Psoas muscle (tissue), 8 donors: Measurements from ENCODE around the gene DHTKD1. TPM values are rescaled to one million over a fixed set of nuclear protein-coding genes. Genes with fewer than 3 reads are reported as not detected.

Experiments
- ATAC-seq, 4 donors: fragments of 200-7000 bp; cut with Tn5 transposase; one replicate each; pipeline ENCODE4 v1.9.1; 2020; ENCODE audit warnings: moderate library complexity in 3 of 4, mild to moderate bottlenecking in 2 of 4
- DNase-seq, 2 donors: peaks; one replicate each; pipeline ENCODE4 v3.0.0-alpha.2; 2020
- H3K27ac ChIP-seq: fragments of 200-600 bp; one replicate; pipeline ENCODE4 v1.8.0; 2022
- H3K27me3 ChIP-seq, 3 donors: fragments of 200-600 bp in 1 of 3; one replicate each; pipeline versions ENCODE4 v1.6.1 to v1.8.0; 2013 to 2022; ENCODE audit warnings: low read length in 2 of 3, mild to moderate bottlenecking in 2 of 3, moderate library complexity in 1 of 3; ENCODE audit not compliant: insufficient read depth in 3 of 3
- H3K36me3 ChIP-seq, 2 donors: fragments of 200-600 bp in 1 of 2; one replicate each; pipeline versions ENCODE4 v1.6.1 to v1.8.0; 2013 to 2022; ENCODE audit warnings: low read depth in 1 of 2, mild to moderate bottlenecking in 1 of 2, moderate library complexity in 1 of 2; ENCODE audit not compliant: insufficient read depth in 1 of 2
- H3K4me1 ChIP-seq: fragments of 200-600 bp; one replicate; pipeline ENCODE4 v1.8.0; 2022
- H3K4me3 ChIP-seq: fragments of 200-600 bp; one replicate; pipeline ENCODE4 v1.8.0; 2022; ENCODE audit warnings: mild to moderate bottlenecking
- H3K9me3 ChIP-seq: fragments of 200-600 bp; one replicate; pipeline ENCODE4 v1.8.0; 2022
- CTCF ChIP-seq: fragments of 200-600 bp; IDR thresholded peaks from one replicate; pipeline ENCODE4 v1.8.0; 2022; ENCODE audit warnings: antibody characterized with exemption
- WGBS, 3 donors: extraction: QIAGEN DNeasy Blood & Tissue Kit; methylation state at CpG; one replicate each; pipeline versions ENCODE4 v1.1.6 to v1.1.7; 2013; 5-methylcytosine and 5-hydroxymethylcytosine counted together
- intact Hi-C, 2 donors: fragments of 100-400 bp; cut with DNase I; formaldehyde crosslinking; loops; one replicate each; pipeline versions ENCODE4 v1.11.0 to v1.14.2; 2022
- polyA plus RNA-seq, 3 donors: library from polyadenylated mRNA; stranded (reverse); fragments of 200-250 nt; gene quantifications; one replicate each; pipeline ENCODE4 v1.2.3, GENCODE V29; 2013
- total RNA-seq, 4 donors: library from RNA; stranded (reverse); fragmentation: NEBNext Ultra II Directional in 2 of 4; extraction: Animal tissue kit (Norgen Biotek cat#: 25700) in 2 of 4; gene quantifications; one replicate each; pipeline versions ENCODE4 v1.2.1 to v1.2.4, GENCODE V29; 2021 to 2023
- donor health status: healthy with polysubstance abuse.
- donor health status: DM: no; HTN: no; CAD: no; lungs with moderate emphysema.
- donor health status: Bipolar disorder and iron deficiency.
- donor health status: healthy.
- donor health status: DM: yes; HTN: yes; CAD: no.
- donor health status: DM: no; HTN: no; CAD: no.
- donor health status: DM: no; HTN: no; CAD: no.
- donor health status: DM: yes; HTN: yes; CAD: no.

Gene DHTKD1
- total and polyA plus RNA-seq, 7 donors, result 5.8 to 31.7 (median 14.1) TPM

- intact Hi-C loops, result no loop called here
- ATAC-seq, result no peak
- Histone ChIP-seq H3K27ac (peak overlapping the region; percentile 96), H3K36me3 (no peaks in the 10 kb centered on the region), H3K4me1 (peaks cover 12% of the 10 kb centered on the region), H3K9me3 (no peaks in the 10 kb centered on the region), H3K4me3 (peak overlapping the region; percentile 99), H3K27me3 (no peaks in the 10 kb centered on the region)
- DNase-seq, result no peak
- no peak for TF ChIP-seq CTCF
- 0 to 1% (median 1%) methylated on average over 26 of the region's 26 CpGs for WGBS, 3 donors
These were observed 26.9 kb upstream of the DHTKD1 start for GRCh38 chr10:12041766-12042408.

- H3K27me3 ChIP-seq, result no peaks in the 10 kb centered on the region
- TF ChIP-seq CTCF, result no peak
- peaks cover 12% of the 10 kb centered on the region for H3K4me1 ChIP-seq
- intact Hi-C loops, result no loop called here
- peak; percentile 5 to 32 (median 12) for ATAC-seq
- H3K36me3 ChIP-seq, result no peaks in the 10 kb centered on the region
- H3K9me3 ChIP-seq, result no peaks in the 10 kb centered on the region
- peak; percentile 48 to 73 for DNase-seq
- peak overlapping the region; percentile 96 for H3K27ac ChIP-seq
- 0 to 1% (median 0%) methylated on average over 22 to 31 of the region's 31 CpGs for WGBS, 3 donors
- peak overlapping the region; percentile 99 for H3K4me3 ChIP-seq
These were observed 26.4 kb upstream of the DHTKD1 start for GRCh38 chr10:12042409-12042796.

GRCh38 chr10:12042797-12043651, 25.7 kb upstream of the DHTKD1 start, which contains the start of gene UPF2:
Gene UPF2 (minus strand): TSS chr10:12042809. CDS start chr10:12035423, 7,386 bp downstream.
- intact Hi-C loops, result loop anchor here in 1 of 2 donors (1.0 kb wide), 1 partner anchor 25 kb away; the partner anchor contains the start of gene DHTKD1
- Histone ChIP-seq H3K4me1 (peaks cover 12% of the 10 kb centered on the region), H3K4me3 (peak within 1 kb of the TSS; percentile 99), H3K36me3 (no peaks in the 10 kb centered on the region), H3K27ac (peak within 1 kb of the TSS; percentile 96), H3K27me3 (peaks cover 0 to 3% (median 0%) of the 10 kb centered on the region in 3 donors), H3K9me3 (no peaks in the 10 kb centered on the region)
- ATAC-seq (peak; percentile 96 to 97 (median 96)), DNase-seq (peak; percentile 98 to 99)
- 3 to 4% (median 4%) methylated on average over 42 to 56 of the region's 56 CpGs for WGBS, 3 donors
- no peak for TF ChIP-seq CTCF

- intact Hi-C loops, result no loop called here
- no peak for DNase-seq
- Histone ChIP-seq H3K4me3 (no peak overlapping the region), H3K4me1 (peaks cover 11% of the 10 kb centered on the region), H3K27me3 (peaks cover 0 to 9% (median 0%) of the 10 kb centered on the region in 3 donors), H3K27ac (no peak overlapping the region), H3K36me3 (no peaks in the 10 kb centered on the region), H3K9me3 (no peaks in the 10 kb centered on the region)
- 72 to 82% (median 79%) methylated on average over 5 of the region's 5 CpGs for WGBS, 3 donors
- no peak for ATAC-seq
- TF ChIP-seq CTCF, result no peak
These were observed 23.2 kb upstream of the DHTKD1 start for GRCh38 chr10:12045596-12045995.
